OCI-LY3 (cell line): Measurements from ENCODE around the gene MRPL16.

Source experiments
- H2AFZ ChIP-seq: fragments of 200-600, 300-600 bp; shearing (Covaris generic); 2 replicates; pipeline ENCODE4 v1.6.0; 2014; ENCODE audit warnings: antibody characterized with exemption, low read depth, low read length
- H3K27ac ChIP-seq: fragments of 200-600, 300-600 bp; sonication (generic); 2 replicates; pipeline ENCODE4 v1.5.1; 2014; ENCODE audit warnings: mild to moderate bottlenecking, low read length, moderate library complexity, mixed read lengths
- H3K27me3 ChIP-seq: fragments of 200-600, 300-600 bp; sonication (generic); 2 replicates; pipeline ENCODE4 v1.6.1; 2014; ENCODE audit warnings: low read depth, low read length, mixed read lengths
- H3K36me3 ChIP-seq: fragments of 200-600, 300-600 bp; sonication (generic); replicated peaks from 2 replicates; pipeline ENCODE3; 2014; ENCODE audit warnings: low read depth, low read length, mixed read lengths
- H3K4me1 ChIP-seq: fragments of 300-600, 200-600 bp; sonication (generic); 2 replicates; pipeline ENCODE4 v1.6.1; 2014; ENCODE audit warnings: low read length, mixed read lengths
- H3K4me2 ChIP-seq: fragments of 200-600, 300-600 bp; sonication (generic); 2 replicates; pipeline ENCODE4 v1.6.1; 2014; ENCODE audit warnings: low read length, mixed read lengths
- H3K4me3 ChIP-seq: fragments of 300-600, 200-600 bp; sonication (generic); 2 replicates; pipeline ENCODE4 v1.5.1; 2014; ENCODE audit warnings: antibody characterized with exemption, mild to moderate bottlenecking, low read length, moderate library complexity
- H3K79me2 ChIP-seq: fragments of 300-600, 200-600 bp; shearing (Covaris generic); 2 replicates; pipeline ENCODE4 v1.6.1; 2014; ENCODE audit warnings: mild to moderate bottlenecking, low read length, mixed read lengths
- H3K9ac ChIP-seq: fragments of 300-600, 200-600 bp; shearing (Covaris generic); 2 replicates; pipeline ENCODE4 v1.6.0; 2014; ENCODE audit warnings: mild to moderate bottlenecking, low read length, moderate library complexity
- H3K9me3 ChIP-seq: fragments of 200-600, 300-600 bp; shearing (Covaris generic); 2 replicates; pipeline ENCODE4 v1.6.1; 2014; ENCODE audit warnings: low read length, mixed read lengths; ENCODE audit not compliant: insufficient read depth
- H4K20me1 ChIP-seq: fragments of 200-600, 300-600 bp; sonication (generic); 2 replicates; pipeline ENCODE4 v1.6.1; 2016; ENCODE audit warnings: low read length, mixed read lengths; ENCODE audit not compliant: insufficient read depth
- CTCF ChIP-seq: fragments of 200-600, 300-600 bp; sonication (generic); IDR thresholded peaks from 2 replicates; pipeline ENCODE4 v1.5.1; 2014; ENCODE audit warnings: antibody characterized with exemption, low read length, low read depth
- EZH2phosphoT487 ChIP-seq: fragments of 200-600 bp; shearing (Covaris generic); IDR thresholded peaks from 2 replicates; pipeline ENCODE4 v1.6.1; 2018; ENCODE audit warnings: antibody characterized with exemption, mixed run types, low read depth

Gene MRPL16

GRCh38 chr11:59845399-59845798 lies 34.8 kb upstream of the MRPL16 start, which contains the start of gene CBLIF:
CBLIF (minus strand) TSS chr11:59845499; CDS start chr11:59845453, 46 bp downstream.
- H3K79me2 ChIP-seq: no peaks in the 10 kb centered on the region
- TF ChIP-seq CTCF: no peak
- TF ChIP-seq EZH2phosphoT487: no peak
- H2AFZ ChIP-seq: no peak within 1 kb of the TSS
- no peak within 1 kb of the TSS for H3K9ac ChIP-seq
- H3K36me3 ChIP-seq: no peaks in the 10 kb centered on the region
- H3K4me2 ChIP-seq: no peak within 1 kb of the TSS
- H3K27me3 ChIP-seq: no peaks in the 10 kb centered on the region
- no peaks in the 10 kb centered on the region for H3K4me1 ChIP-seq
- H3K9me3 ChIP-seq: no peaks in the 10 kb centered on the region
- H3K27ac ChIP-seq: no peak within 1 kb of the TSS
- H3K4me3 ChIP-seq: no peak within 1 kb of the TSS
- H4K20me1 ChIP-seq: no peaks in the 10 kb centered on the region

DNA sequence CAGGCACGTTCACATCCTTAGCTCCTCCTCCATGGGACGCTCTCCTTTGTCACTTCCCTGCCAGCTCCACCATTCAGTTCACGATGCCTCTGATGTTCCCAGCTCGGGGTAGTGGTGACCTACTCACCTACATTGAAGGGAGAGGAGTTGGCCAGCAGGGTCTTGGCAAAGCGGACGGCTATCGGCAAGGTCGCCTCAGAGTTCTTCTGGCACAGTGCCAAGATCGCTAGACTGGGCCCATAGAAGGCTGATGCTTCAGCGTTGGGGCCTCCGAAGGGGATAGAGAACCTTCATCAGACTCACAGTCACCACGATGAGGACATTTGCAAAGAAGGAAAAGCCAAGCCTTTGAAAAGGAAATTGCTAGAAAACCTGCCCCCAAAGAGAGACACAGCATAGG lies 31.7 kb upstream of the MRPL16 start:
- Histone ChIP-seq H3K4me1 (no peaks in the 10 kb centered on the region), H3K36me3 (no peaks in the 10 kb centered on the region), H3K4me2 (no peak overlapping the region), H3K9ac (no peak overlapping the region), H3K79me2 (no peaks in the 10 kb centered on the region), H3K27ac (no peak overlapping the region), H2AFZ (no peak overlapping the region), H4K20me1 (no peaks in the 10 kb centered on the region), H3K9me3 (no peaks in the 10 kb centered on the region), H3K4me3 (no peak overlapping the region), H3K27me3 (peaks cover under 1% of the 10 kb centered on the region; the same call in 1 of the 2 replicates)
- no peak for TF ChIP-seq EZH2phosphoT487
- TF ChIP-seq CTCF: no peak

- Histone ChIP-seq H3K36me3 (no peaks in the 10 kb centered on the region), H2AFZ (no peak overlapping the region), H3K4me3 (no peak overlapping the region), H3K4me2 (no peak overlapping the region), H3K4me1 (no peaks in the 10 kb centered on the region), H3K79me2 (no peaks in the 10 kb centered on the region), H3K27ac (no peak overlapping the region), H4K20me1 (no peaks in the 10 kb centered on the region), H3K9me3 (no peaks in the 10 kb centered on the region), H3K27me3 (peaks cover 6% of the 10 kb centered on the region; the same call in 1 of the 2 replicates), H3K9ac (no peak overlapping the region)
- TF ChIP-seq CTCF (no peak), EZH2phosphoT487 (no peak)
Measured at GRCh38 chr11:59841514-59841913, 30.9 kb upstream of the MRPL16 start.

- Histone ChIP-seq H3K79me2 (no peaks in the 10 kb centered on the region), H3K4me3 (no peak overlapping the region), H3K4me2 (no peak overlapping the region), H4K20me1 (no peaks in the 10 kb centered on the region), H3K9me3 (no peaks in the 10 kb centered on the region), H3K9ac (no peak overlapping the region), H3K4me1 (no peaks in the 10 kb centered on the region), H3K27ac (no peak overlapping the region), H2AFZ (no peak overlapping the region), H3K27me3 (peaks cover 6% of the 10 kb centered on the region; the same call in 1 of the 2 replicates), H3K36me3 (no peaks in the 10 kb centered on the region)
- TF ChIP-seq EZH2phosphoT487 (no peak), CTCF (no peak)
Measured at GRCh38 chr11:59839615-59840014, 29.0 kb upstream of the MRPL16 start.
